ENCODE data around the gene KRT4. TPM values are rescaled to one million over a fixed set of nuclear protein-coding genes. Genes with fewer than 3 reads are reported as not detected.

The KRT4 gene
- total RNA-seq, 3 donors from 2014 or later (not counting 1 experiment from before 2014, with no cell fraction given), result not detected

DNA sequence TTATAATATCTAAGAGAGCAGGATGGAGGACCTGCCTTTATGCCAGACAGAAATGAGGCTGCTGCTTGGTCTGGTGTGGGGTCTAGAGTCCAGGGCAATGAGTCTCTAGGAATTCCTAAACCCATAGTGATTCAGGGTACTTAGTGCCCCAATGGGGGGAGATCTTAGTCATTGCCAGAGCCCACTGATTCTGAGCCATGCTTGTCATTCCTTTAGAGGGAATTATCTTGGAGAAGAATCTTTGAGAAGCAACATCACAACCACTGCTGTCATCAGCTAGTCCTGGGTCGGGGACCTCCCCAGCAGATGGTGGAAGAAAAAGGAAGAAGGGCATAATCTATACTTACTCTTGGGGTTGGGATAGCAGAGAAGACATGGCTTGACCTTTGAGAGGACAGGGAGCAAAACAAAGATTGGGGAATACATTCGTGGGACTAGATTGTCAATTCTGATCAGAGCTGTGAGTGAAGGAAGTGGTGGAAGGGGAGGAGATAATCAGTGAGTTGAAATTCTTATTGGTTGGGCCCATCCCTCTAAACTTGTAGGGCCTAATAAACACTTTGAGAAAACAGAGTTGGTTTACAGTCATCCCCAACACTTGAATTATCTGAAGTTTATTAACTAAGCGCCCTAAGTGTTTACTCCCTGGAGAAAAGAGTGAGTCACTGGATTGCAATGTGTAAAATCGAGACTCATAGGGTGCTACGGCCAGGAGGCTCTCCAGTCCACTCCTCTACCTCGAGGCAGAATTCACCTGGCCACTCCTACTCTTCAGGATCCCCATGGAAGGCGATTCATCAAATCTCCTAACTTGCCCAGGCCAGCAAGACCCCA is 15.0 kb downstream of the KRT4 start:
- no peak overlapping the region for H3K27ac Mint-ChIP-seq
- intact Hi-C loops (cut with micrococcal nuclease), result no loop called here

DNA sequence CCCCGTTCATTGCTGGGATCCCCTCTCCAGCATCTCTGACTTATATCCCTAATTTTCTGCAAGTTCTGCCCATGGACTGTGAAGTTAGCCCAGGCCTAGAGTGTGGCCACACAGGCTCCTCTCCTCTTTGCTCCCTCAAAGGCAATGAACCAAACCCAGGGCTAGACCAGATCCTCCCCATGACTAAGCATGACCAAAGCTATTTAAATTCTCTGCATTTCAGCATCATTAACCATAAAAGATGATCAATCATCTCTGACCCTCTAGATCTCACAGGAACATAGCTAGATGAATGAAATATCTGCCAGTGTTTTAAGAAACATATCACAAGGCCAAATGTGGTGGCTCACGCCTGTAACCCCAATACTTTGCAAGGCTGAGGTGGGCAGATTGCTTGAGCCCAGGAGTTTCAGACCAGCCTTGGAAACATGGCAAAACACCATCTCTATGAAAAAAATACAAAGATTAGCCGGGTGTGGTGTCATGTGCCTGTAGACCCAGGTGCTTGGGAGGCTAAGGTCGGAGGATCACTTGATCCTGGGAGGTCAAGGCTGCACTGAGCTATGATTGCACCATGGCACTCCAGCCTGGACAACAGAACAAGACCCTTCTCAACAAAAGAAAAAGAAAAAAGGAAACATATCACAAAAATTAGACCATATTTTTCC is 15.8 kb downstream of the KRT4 start:
- no peak for DNase-seq
- H3K27ac Mint-ChIP-seq, result no peak overlapping the region
- H3K4me3 Mint-ChIP-seq, result no peak overlapping the region
- intact Hi-C loops (cut with micrococcal nuclease), result no loop called here
- Histone ChIP-seq H3K4me3 (ENCODE audit: low read length) (no peak overlapping the region), H3K27ac (ENCODE audit: low read length) (no peak overlapping the region), H3K27me3 (ENCODE audit: control insufficient read depth, insufficient read depth, low read length) (no peaks in the 10 kb centered on the region), H3K4me1 (ENCODE audit: control insufficient read depth, insufficient read depth, low read length) (no peaks in the 10 kb centered on the region), H3K36me3 (ENCODE audit: control insufficient read depth, insufficient read depth, low read length) (no peaks in the 10 kb centered on the region), H3K9me3 (ENCODE audit: control insufficient read depth, insufficient read depth, low read length) (no peaks in the 10 kb centered on the region)
- H3K4me1 Mint-ChIP-seq, result peaks cover 0 to 4% of the 10 kb centered on the region in 2 donors
- 89% methylated on average over 4 of the region's 4 CpGs for WGBS (ENCODE audit: insufficient coverage)
- no peaks in the 10 kb centered on the region for H3K9me3 Mint-ChIP-seq
- H3K36me3 Mint-ChIP-seq, result no peaks in the 10 kb centered on the region
- ATAC-seq, result no peak
- TF ChIP-seq, protein P1, sequence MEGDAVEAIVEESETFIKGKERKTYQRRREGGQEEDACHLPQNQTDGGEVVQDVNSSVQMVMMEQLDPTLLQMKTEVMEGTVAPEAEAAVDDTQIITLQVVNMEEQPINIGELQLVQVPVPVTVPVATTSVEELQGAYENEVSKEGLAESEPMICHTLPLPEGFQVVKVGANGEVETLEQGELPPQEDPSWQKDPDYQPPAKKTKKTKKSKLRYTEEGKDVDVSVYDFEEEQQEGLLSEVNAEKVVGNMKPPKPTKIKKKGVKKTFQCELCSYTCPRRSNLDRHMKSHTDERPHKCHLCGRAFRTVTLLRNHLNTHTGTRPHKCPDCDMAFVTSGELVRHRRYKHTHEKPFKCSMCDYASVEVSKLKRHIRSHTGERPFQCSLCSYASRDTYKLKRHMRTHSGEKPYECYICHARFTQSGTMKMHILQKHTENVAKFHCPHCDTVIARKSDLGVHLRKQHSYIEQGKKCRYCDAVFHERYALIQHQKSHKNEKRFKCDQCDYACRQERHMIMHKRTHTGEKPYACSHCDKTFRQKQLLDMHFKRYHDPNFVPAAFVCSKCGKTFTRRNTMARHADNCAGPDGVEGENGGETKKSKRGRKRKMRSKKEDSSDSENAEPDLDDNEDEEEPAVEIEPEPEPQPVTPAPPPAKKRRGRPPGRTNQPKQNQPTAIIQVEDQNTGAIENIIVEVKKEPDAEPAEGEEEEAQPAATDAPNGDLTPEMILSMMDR (IDR thresholded peaks at IDR 0.05), result no peak
- peaks cover 0 to 11% of the 10 kb centered on the region in 2 donors for H3K27me3 Mint-ChIP-seq (ENCODE audit: low read depth in 2 of 2)

More for the DNA sequence above, 15.0 kb downstream of the KRT4 start:
- H3K27me3 Mint-ChIP-seq (ENCODE audit: low read depth in 2 of 2), result peaks cover 0 to 8% of the 10 kb centered on the region in 2 donors
- Histone ChIP-seq H3K4me3 (ENCODE audit: low read length) (no peak overlapping the region), H3K9me3 (ENCODE audit: control insufficient read depth, insufficient read depth, low read length) (no peaks in the 10 kb centered on the region), H3K4me1 (ENCODE audit: control insufficient read depth, insufficient read depth, low read length) (no peaks in the 10 kb centered on the region), H3K36me3 (ENCODE audit: control insufficient read depth, insufficient read depth, low read length) (no peaks in the 10 kb centered on the region), H3K27ac (ENCODE audit: low read length) (no peak overlapping the region), H3K27me3 (ENCODE audit: control insufficient read depth, insufficient read depth, low read length) (no peaks in the 10 kb centered on the region)
- no peaks in the 10 kb centered on the region for H3K36me3 Mint-ChIP-seq
- no peak for DNase-seq
- no peak overlapping the region for H3K4me3 Mint-ChIP-seq
- H3K4me1 Mint-ChIP-seq, result peaks cover 0 to 4% of the 10 kb centered on the region in 2 donors
- TF ChIP-seq, protein P1 (IDR thresholded peaks at IDR 0.05), result no peak
- H3K9me3 Mint-ChIP-seq, result no peaks in the 10 kb centered on the region
- no peak for ATAC-seq
- WGBS (ENCODE audit: insufficient coverage), result 60% methylated on average over 7 of the region's 7 CpGs

DNA sequence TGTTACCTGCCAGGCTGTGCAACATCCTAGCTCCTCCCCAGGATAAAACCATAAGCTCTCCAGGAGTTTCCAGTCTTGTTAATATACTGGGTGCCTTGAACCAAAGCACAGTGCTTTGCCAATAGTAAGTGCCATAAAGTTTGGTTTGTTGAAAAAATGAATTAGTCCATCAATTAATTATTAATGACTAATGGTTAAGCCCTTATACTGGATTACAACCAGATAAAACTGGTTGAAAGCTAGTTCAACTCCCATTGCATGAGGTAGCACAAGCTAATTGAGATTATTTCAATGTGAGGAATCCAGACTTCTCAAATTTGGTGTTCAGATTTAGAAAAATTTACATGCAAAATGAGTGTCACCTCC is 16.4 kb downstream of the KRT4 start:
- peaks cover 0 to 4% of the 10 kb centered on the region in 2 donors for H3K4me1 Mint-ChIP-seq
- no peak overlapping the region for H3K4me3 Mint-ChIP-seq
- TF ChIP-seq, protein P1 (IDR thresholded peaks at IDR 0.05), result no peak
- no peaks in the 10 kb centered on the region for H3K36me3 Mint-ChIP-seq
- peaks cover 0 to 12% of the 10 kb centered on the region in 2 donors for H3K27me3 Mint-ChIP-seq (ENCODE audit: low read depth in 2 of 2)
- no peaks in the 10 kb centered on the region for H3K9me3 ChIP-seq (ENCODE audit: control insufficient read depth, insufficient read depth, low read length)
- no peaks in the 10 kb centered on the region for H3K9me3 Mint-ChIP-seq
- H3K4me3 ChIP-seq (ENCODE audit: low read length), result no peak overlapping the region
- no peak overlapping the region for H3K27ac ChIP-seq (ENCODE audit: low read length)
- no peaks in the 10 kb centered on the region for H3K36me3 ChIP-seq (ENCODE audit: control insufficient read depth, insufficient read depth, low read length)
- no peaks in the 10 kb centered on the region for H3K4me1 ChIP-seq (ENCODE audit: control insufficient read depth, insufficient read depth, low read length)
- no peak overlapping the region for H3K27ac Mint-ChIP-seq
- intact Hi-C loops (cut with micrococcal nuclease), result no loop called here
- H3K27me3 ChIP-seq (ENCODE audit: control insufficient read depth, insufficient read depth, low read length), result no peaks in the 10 kb centered on the region
- ATAC-seq (no peak), DNase-seq (no peak)

All from natural killer cell (primary cell).